HG02610 (cell line): ENCODE measurements around the gene APCS.

ENCODE experiments used
- ATAC-seq: cut with Tn5 transposase; IDR thresholded peaks from one replicate; pipeline ENCODE4 v1.9.1; 2021; ENCODE audit warnings: mild to moderate bottlenecking, moderate library complexity; ENCODE audit not compliant: unreplicated experiment

APCS gene

GRCh38 chr1:159587461-159587951 is at the start of gene APCS:
APCS (plus strand) TSS chr1:159587826; CDS start chr1:159587922, 96 bp downstream.
- ATAC-seq: no peak

- ATAC-seq: no peak
Measured at GRCh38 chr1:159548126-159548525, 39.5 kb upstream of the APCS start.

GRCh38 chr1:159554261-159554660 is 33.4 kb upstream of the APCS start:
- ATAC-seq: no peak

GRCh38 chr1:159554696-159555095 is 32.9 kb upstream of the APCS start:
- ATAC-seq: no peak

GRCh38 chr1:159556931-159557369 is 30.7 kb upstream of the APCS start:
- no peak for ATAC-seq

GRCh38 chr1:159560599-159560998 is 27.0 kb upstream of the APCS start:
- ATAC-seq: no peak

- ATAC-seq: no peak
Measured at GRCh38 chr1:159561497-159561896, 26.1 kb upstream of the APCS start.

GRCh38 chr1:159562680-159563079 is 24.9 kb upstream of the APCS start:
- no peak for ATAC-seq

- ATAC-seq: no peak
Measured at GRCh38 chr1:159577446-159577845, 10.2 kb upstream of the APCS start.

- no peak for ATAC-seq
Measured at GRCh38 chr1:159580340-159580739, 7.3 kb upstream of the APCS start.

GRCh38 chr1:159581422-159581821 is 6.2 kb upstream of the APCS start:
- ATAC-seq: no peak

GRCh38 chr1:159584536-159584935 is 3.1 kb upstream of the APCS start:
- ATAC-seq: no peak

GRCh38 chr1:159591981-159592380 is 4.4 kb downstream of the APCS start:
- no peak for ATAC-seq

- no peak for ATAC-seq
Measured at GRCh38 chr1:159594625-159595405, 7.2 kb downstream of the APCS start.

GRCh38 chr1:159598196-159598595 is 10.6 kb downstream of the APCS start:
- ATAC-seq: no peak

- no peak for ATAC-seq
Measured at GRCh38 chr1:159600894-159601293, 13.3 kb downstream of the APCS start.

- ATAC-seq: no peak
Measured at GRCh38 chr1:159602501-159602999, 14.9 kb downstream of the APCS start.

GRCh38 chr1:159612211-159612885 is 24.7 kb downstream of the APCS start:
- ATAC-seq: no peak

GRCh38 chr1:159632922-159633321 is 45.3 kb downstream of the APCS start:
- ATAC-seq: no peak
